ENCODE data around the gene KIF18A.
"Not testable (repeated sequence)": the region's sequence is repeated elsewhere in the genome, so short reads cannot be mapped to it uniquely, and the experiment has no call there.

The KIF18A gene

GRCh38 chr11:28107750-28108618 is at the start of gene KIF18A, which contains the start of gene METTL15:
KIF18A (minus strand) TSS chr11:28108156; CDS start chr11:28097947, 10,209 bp downstream.
METTL15 (plus strand) TSS chr11:28108388; CDS start chr11:28113335, 4,947 bp downstream.
- DNase-seq = peak; percentile 99

GRCh38 chr11:28153586-28153985 is 45.6 kb upstream of the KIF18A start:
- no peak for DNase-seq

- DNase-seq = no peak
These were observed 44.8 kb upstream of the KIF18A start for GRCh38 chr11:28152743-28153142.

GRCh38 chr11:28146123-28146751 is 38.3 kb upstream of the KIF18A start:
- DNase-seq = no peak

GRCh38 chr11:28144808-28145207 is 36.9 kb upstream of the KIF18A start:
- DNase-seq = no peak

- DNase-seq = no peak
These were observed 34.8 kb upstream of the KIF18A start for GRCh38 chr11:28142724-28143123.

- no peak for DNase-seq
These were observed 32.9 kb upstream of the KIF18A start for GRCh38 chr11:28140689-28141455.

GRCh38 chr11:28139841-28140415 is 32.0 kb upstream of the KIF18A start:
- DNase-seq = no peak

- no peak for DNase-seq
These were observed 29.9 kb upstream of the KIF18A start for GRCh38 chr11:28137832-28138231.

GRCh38 chr11:28137366-28137765 is 29.4 kb upstream of the KIF18A start:
- no peak for DNase-seq

- not testable (repeated sequence) for DNase-seq
These were observed 28.2 kb upstream of the KIF18A start for GRCh38 chr11:28136157-28136556.

GRCh38 chr11:28133146-28133545 is 25.2 kb upstream of the KIF18A start:
- DNase-seq = no peak

- no peak for DNase-seq
These were observed 24.6 kb upstream of the KIF18A start for GRCh38 chr11:28132548-28132947.

GRCh38 chr11:28123151-28123581 is 15.2 kb upstream of the KIF18A start:
- no peak for DNase-seq

- no peak for DNase-seq
These were observed 9.8 kb upstream of the KIF18A start for GRCh38 chr11:28117712-28118111.

GRCh38 chr11:28114731-28115130 is 6.8 kb upstream of the KIF18A start:
- DNase-seq = no peak

- DNase-seq = no peak
These were observed 6.2 kb upstream of the KIF18A start for GRCh38 chr11:28114116-28114515.

- DNase-seq = no peak
These were observed 2.9 kb upstream of the KIF18A start for GRCh38 chr11:28110821-28111200.

GRCh38 chr11:28110108-28110820 is 2.3 kb upstream of the KIF18A start:
- peak; percentile 16 for DNase-seq

GRCh38 chr11:28108958-28109357 is 1.0 kb upstream of the KIF18A start:
- no peak for DNase-seq

- DNase-seq = no peak
These were observed 686 bp downstream of the KIF18A start for GRCh38 chr11:28107191-28107749.
